G401 (cell line): ENCODE results near the gene AKAP13. TPM values are rescaled to one million over a fixed set of nuclear protein-coding genes. Genes with fewer than 3 reads are reported as not detected.
"Not testable (repeated sequence)": the region's sequence is repeated elsewhere in the genome, so short reads cannot be mapped to it uniquely, and the experiment has no call there.

Experiments used
- DNase-seq: peaks from one replicate; pipeline ENCODE4 v3.0.0-alpha.2; 2015; ENCODE audit warnings: low spot score
- in situ Hi-C: cut with HindIII; loops from 2 replicates; pipeline ENCODE4 v1.10.0; 2016; ENCODE audit warnings: low sequenced_read_pairs, mixed read lengths
- total RNA-seq: library from RNA; depleted of rRNA; stranded (reverse); fragments of >200 nt; shearing (Covaris generic); gene quantifications from 2 replicates; pipeline ENCODE4 v1.2.3, GENCODE V29; 2014

The AKAP13 gene
- total RNA-seq, 1 experiment from 2014 or later = 39.2 TPM

DNA sequence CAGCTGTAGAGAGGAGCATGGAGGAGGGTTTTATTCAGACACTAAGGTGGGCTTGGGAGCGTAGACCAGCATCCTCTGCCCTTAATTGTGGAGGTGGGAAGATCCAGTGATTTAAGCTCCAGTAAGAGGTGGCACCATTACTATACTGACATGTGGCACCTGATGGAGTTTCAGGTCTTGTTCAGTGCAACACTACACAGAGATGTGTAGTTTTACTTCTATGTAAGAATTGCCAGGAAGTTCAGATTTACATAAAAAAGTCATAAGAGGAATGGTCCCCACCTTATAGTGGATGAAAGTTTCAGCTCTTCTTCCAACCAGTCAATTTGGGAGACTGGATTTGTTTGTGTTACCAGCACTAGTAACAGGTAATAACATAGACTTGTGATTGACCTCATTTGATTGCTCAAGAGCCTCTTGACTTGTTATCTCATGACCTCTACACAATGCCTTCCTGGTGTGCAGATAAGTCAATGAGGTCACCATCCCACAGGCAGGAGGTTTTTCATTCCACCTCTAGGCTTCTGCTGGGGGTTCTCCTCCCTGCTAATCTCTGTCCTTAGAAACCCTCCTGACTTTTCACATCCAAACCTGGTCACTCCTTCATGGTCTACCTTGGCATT lies 33.8 kb upstream of the AKAP13 start:
- in situ Hi-C loops, DNase-seq: not testable (repeated sequence)

DNA sequence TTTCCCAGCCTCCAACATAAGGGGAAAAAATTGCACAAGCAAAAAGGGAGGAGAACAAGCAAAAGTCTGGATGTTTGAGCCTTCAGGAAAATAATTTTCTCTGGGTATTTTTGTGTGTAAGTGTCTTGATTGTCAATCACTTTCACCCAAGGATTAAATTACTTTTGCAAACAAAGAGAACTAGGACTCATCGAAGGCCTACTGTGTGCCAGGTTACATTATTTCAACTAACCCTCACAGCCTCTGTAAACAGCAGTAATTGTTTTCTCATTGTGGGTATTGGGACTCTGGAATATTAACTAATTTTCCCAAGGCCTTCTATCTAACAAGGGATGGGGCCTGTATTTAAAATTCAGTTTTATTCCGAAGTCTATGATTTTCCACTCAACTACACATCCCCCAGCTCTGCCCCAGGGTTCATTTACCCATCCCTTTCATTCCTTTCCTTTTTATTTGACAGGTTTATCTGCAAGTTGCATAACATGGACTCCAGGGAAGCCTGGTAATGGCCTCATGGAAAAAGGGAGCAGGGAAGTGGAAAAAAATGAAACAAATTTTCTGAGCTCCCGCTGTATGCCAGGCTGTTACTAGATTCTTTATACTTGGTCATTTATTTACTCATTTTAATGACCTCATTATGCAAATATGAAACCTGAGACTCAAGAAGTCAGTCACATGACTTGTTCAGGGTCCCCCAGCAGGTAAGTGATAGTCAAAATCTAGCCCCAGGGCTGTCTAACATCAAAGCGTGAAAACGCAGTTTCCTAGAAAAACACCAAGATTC lies 32.9 kb upstream of the AKAP13 start:
- in situ Hi-C loops, DNase-seq: not testable (repeated sequence)

DNA sequence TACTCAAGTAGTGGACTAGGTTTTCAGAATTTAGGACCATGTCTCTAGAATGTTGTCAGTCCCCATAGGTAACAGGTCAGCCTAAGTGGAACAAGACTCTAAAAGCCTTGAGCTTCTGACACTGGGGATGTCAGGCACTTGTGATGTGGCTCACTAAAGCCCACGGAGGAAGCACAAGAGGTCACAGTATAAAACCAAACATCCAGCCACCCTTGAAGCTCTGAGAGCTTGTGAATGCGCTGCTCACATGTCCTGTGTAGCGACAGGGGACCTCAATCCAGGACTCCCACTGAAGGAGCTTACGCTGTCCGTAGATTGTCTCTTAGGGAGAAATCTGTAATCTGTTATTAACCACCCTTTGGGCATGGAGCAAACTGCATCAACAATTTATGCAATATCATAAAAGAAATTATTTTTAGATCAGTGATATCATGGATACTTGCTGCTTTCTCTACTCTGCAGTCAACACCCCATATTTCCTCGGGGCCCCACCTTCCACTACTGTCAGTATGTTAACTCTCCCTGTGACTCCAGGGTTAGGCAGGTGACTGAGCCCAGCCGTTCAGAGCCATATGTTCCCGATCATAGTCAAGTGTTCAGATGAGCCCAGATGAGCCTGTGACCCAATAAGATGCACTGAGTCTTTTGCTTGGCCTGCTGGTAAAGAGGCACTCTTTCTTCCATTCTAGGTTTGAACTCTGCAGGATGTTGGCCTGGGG lies 32.2 kb upstream of the AKAP13 start:
- DNase-seq, in situ Hi-C loops: not testable (repeated sequence)

DNA sequence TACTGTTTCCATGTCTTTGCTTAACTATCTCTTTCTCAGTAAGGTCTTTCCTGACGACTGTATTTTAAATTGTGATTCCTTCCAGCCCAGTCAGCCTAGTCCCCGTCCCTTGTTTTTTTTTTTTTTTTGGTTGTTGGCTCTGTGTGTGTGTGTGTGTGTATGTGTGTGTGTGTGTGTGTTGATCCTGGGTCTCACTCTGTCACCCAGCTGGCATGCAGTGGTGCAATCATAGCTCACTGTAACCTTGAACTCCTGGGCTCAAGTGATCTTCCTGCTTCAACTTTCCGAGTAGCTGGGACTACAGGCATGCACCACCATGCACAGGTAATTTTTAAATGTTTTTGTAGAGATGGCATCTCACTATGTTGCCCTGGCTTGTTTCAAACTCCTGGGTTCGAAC lies 31.3 kb upstream of the AKAP13 start:
- in situ Hi-C loops, DNase-seq: not testable (repeated sequence)

DNA sequence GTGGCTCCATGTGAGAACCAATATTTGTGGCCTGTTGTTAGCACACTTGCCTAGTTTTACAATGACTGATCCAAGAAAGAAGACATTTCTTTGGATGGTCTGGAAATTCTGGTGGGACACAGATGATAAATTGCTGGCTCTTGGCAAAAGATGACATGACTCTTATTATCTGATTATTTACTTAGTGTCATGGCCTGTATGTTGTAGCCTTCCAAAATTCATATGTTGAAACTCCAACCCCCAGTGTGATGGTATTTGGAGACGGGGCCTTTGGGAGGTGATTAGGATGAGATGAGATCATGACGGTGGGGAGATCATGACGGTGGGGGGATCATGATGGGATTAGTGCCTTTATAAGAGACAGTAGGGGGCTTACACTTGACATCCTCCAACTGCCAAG lies 30.0 kb upstream of the AKAP13 start:
- DNase-seq = no peak
- in situ Hi-C loops = no loop called here

DNA sequence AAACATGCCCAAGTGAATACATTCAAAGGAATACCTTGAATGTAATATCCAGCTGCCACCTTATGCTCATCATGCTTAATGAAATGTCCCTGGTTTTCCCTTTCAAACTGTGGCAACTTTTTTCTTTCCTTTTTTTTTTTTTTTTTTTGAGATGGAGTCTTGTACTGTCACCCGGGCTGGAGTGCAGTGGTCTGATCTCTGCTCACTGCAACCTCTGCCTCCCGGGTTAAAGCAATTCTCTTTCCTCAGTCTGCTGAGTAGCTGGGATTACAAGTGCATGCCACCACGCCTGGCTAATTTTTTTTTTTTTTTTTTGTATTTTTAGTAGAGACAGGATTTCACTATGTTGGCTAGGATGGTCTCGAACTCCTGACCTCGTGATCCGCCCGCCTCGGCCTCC lies 28.9 kb upstream of the AKAP13 start:
- in situ Hi-C loops, DNase-seq: not testable (repeated sequence)

DNA sequence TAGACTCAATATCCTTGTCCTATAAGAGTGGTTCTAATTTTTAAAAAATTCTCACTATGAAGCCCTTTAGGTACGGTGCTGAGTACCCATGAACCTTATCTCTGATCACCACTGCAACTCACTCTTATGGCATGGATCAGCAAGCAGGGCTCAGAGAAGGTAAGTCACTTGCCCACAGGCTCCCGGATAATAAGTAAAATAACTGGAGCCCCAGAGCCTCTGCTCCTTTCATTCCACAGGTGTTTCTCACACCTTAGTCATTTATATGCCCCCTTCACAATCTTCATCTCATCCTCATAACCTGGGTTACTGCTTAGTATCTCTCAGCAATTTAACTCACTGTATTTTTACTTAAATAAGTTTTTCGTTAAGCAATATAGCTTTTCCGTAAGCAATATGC lies 28.4 kb upstream of the AKAP13 start:
- no peak for DNase-seq
- in situ Hi-C loops = no loop called here

DNA sequence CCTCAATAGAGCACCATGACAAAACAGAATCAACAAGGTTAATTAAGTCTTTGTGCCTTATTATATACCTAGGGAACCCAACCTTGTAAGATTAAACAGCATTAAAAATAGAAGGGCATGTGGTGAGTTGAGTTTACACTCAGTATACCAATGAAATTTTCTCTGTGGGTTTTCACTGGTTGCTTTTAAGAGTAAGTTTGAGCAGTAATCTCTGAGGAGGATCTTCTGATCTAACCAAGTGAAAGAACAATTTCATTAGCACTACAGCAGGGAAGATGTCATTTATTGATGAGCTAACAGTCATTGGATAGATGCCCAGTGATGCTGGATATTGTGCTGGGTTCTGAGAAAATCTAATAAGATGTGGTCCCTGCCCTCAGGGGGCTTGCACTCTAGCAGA lies 26.9 kb upstream of the AKAP13 start:
- DNase-seq = no peak
- in situ Hi-C loops = no loop called here

DNA sequence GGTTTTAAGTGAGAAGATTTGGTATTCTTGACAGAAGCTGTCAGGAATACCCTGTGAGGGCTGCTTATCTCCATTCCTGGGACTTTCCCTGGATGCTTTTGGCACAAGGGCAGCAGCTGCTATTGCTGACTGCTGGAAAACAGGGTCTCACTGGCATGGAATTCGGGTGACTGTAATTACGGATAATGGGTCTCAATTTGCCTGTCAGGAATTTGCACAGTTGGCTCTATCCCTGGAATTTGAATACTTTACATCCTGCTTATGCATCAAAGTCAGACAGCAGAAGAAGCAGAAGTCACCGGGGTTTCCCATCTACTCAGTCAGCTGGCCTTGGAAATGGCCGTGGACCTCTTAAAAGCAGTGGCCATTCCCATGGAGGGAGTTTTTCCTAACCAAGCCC lies 25.9 kb upstream of the AKAP13 start:
- in situ Hi-C loops = no loop called here
- DNase-seq = no peak

DNA sequence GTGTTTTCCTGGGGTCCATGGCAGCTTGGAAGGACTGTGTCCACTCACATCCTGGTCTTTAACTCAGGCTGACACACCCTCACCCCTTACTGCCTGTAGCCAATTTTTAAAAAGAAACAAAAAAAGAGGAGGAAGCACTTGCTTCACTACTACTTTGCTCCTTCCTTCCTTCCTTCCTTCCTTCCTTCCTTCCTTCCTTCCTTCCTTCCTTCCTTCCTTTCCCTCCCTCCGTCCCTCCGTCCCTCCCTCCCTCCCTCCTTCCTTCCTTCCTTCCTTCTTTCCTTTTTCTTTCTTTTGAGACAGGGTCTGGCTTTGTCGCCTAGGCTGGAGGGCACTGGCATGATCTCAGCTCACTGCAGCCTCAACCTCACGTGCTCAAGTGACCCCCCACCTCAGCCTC lies 25.5 kb upstream of the AKAP13 start:
- DNase-seq = no peak
- in situ Hi-C loops = no loop called here

DNA sequence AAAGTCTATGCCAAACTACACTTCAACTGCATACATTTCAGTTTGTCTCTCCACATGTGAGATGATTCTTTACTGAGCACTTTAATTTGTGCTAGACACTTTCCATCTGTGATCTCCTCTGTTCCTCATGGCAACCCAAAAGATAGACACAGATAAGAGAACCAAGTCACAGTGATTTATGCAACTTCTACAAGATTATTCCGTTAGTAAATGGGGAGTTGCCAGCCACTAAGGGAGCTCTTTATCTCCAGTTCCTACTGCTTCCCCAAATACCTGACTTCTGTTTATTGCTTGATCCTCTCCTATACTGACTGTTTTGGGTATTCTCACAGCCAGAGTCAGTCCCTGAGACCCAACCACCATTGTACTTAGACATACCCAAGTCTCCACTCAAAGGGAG lies 24.1 kb upstream of the AKAP13 start:
- in situ Hi-C loops = no loop called here
- DNase-seq = no peak

DNA sequence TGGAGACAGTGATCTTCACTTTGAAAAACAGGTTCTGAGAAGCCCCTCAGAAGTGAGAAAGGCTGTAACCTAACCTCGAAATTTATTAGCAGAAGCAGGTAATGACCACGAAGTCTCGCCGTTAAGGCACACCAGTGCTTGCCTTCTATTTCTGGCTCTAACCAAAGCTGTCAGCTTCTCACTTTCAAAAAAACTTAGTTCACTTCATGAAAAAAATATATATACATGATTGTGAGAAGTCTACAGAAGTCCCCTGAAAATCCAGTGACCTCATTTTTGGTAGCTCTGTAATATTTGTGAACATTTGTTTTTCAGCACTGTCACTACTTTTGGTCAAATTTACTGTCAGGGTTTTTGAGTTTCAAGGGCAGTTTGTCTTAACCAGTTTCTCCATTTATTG lies 19.1 kb upstream of the AKAP13 start:
- no peak for DNase-seq
- in situ Hi-C loops = no loop called here

DNA sequence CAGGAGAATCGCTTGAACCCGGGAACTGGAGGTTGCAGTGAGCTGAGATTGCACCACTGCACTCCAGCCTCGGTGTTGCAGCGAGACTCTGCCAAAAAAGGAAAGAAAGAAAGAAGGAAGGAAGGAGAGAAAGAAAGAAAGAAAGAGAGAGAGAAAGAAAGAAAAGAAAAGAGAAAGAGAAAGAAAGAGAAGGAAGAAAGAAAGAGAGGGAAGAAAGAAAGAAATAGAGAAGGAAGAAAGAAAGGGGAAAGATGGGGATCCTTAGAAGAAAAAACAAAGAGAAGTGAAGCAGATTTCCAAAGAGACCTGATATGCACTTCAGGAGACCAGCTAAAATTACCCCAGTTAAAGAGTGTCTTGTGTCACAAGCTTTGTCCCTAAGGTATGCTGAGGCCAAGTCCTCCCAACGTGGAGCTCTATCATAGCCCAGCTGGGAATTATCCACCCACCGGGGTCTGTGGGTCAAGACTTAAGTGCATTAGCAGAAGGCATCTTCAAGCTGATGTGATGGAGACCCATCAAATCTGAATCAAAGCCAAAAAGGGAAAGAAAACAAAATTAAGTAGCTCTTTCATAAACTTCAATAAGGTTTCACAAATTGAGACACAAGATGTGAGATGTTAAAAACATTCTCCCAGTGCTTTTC lies 17.8 kb upstream of the AKAP13 start:
- DNase-seq = no peak
- in situ Hi-C loops = no loop called here

DNA sequence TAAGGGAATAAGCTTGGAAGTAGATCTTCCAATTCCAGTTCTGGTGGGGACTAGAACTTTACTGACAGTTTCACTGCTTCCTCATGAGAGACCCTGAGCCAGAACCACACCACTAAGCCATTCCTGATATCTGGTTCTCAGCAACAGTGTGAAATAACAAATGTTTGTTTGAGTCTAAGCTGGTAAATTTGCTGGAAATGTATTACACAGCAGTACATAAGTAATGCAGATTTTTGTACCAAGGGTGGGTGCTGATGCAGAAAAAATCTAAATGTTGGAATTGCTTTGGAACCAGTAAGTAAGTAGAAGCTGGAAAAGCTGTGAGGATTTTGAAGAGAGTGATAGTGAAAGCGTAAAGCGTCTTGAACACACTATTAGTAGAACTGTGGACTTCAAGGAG lies 14.4 kb upstream of the AKAP13 start:
- no peak for DNase-seq
- in situ Hi-C loops = no loop called here

DNA sequence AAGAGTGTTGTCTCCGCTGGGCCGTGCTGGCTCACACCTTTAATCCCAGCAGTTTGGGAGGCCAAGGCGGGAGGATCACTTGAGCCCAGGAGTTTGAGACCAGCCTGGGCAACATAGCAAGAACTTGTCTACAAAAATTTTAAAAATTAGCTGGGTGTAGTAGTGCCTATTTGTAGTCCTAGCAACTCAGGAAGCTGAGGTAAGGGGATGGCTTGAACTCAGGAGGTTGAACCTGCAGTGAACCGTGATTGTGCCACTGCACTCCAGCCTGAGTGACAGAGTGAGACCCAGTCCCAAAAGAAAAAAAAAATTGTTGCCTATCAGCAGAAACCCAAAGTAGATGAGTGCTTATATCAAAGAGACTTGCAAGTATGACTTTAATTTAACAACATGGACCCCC lies 12.7 kb upstream of the AKAP13 start:
- in situ Hi-C loops = no loop called here
- no peak for DNase-seq

DNA sequence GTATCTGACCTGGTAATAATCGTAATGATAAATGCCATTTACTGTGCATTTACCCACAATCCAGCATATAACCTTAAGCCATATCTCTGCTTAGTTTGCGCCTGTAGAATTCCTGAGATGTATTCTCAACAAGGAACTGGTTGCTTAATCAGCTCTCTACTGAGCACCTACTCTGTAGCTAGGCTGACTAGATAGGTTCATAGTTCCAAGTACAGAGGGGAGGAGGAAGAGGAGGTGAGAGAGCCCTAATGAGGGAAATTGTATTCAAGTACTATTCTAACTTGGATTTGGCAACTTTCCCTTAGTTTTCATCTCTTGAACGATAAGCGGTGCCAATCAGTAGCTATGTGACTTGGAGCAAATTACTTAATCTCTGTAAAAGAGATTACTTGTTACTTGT lies 5.6 kb upstream of the AKAP13 start:
- in situ Hi-C loops = no loop called here
- DNase-seq = no peak

DNA sequence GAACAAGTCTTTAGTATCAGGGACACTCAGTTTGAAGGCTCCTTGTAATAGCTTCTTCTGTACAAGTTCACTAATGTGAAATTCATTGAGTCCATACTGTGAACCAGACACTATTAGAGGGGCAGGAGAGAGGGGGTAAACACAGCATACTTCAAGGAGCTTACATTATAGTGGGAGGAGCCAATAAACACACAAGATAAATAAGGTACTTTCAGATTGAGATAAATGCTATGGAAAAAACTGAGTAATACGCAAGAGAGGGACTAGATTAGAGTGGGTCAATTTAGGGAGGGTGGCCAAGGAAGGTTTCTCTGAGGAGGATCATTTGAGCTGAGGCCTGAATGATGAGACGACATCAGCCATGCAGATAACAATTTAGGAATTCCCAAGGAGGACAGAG lies 3.1 kb upstream of the AKAP13 start:
- in situ Hi-C loops = no loop called here
- DNase-seq = no peak

DNA sequence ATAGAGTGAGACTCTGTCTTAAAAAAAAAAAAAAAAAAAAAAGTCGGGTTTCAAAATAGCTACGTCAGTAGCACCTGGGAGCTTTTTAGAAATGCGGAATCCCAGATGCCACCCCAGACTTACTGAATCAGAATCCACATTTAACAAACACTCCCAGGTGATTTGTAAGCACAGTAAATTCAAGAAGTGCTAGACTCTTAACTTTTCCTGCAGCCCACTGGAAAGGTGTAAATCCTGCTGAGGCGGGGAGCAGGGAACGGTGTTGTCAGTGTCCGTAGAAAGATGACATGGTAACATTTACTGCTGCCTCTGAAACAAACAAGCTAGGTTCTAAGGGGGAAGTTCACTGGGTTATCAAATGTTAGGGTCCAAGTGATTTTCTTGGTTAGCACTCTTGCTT lies 2.4 kb upstream of the AKAP13 start:
- no peak for DNase-seq
- in situ Hi-C loops = no loop called here

DNA sequence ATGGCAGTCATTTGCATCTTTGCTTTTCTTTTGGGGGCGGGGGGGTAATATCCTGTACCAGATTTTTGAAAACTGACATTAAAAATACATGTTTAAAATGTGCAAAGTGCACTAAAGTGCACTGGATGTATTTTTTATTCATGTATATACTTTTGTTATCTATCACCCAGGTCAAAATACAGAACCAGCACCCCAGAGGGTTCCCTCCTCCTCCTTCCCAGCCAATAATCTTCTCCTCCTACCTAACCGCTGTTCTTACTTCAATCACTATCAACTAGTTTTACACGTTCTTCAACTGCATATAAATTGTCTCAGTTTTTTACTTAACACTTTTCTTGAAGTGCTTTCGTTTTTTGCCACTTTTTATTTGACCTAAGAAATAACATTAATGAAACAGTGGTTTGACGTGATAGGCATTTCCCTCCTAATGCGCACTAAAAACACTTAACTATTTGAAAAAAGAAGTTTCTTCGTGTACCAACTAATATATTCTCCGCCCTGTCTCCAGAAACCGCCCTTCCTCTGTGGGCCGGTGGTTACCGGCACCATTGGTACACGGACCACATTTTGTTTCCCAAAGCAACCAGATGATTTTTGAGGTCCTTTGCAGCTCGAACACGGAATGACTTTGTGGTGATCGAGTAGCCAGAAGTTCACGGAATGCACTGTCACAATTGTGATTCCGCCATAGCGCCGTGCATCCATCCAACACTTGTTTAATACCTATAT lies 836 bp upstream of the AKAP13 start:
- in situ Hi-C loops = no loop called here
- no peak for DNase-seq
